GM12878 (cell line): ENCODE results near the gene TDRD9.

Experiments
- ATF7 ChIP-seq: fragments of 450-650 bp; IDR thresholded peaks from 2 replicates; pipeline ENCODE4 v1.6.1; 2016; ENCODE audit warnings: low read depth, mild to moderate bottlenecking
- BRCA1 ChIP-seq: IDR thresholded peaks from 2 replicates; pipeline ENCODE4 v1.6.1; 2011; ENCODE audit warnings: low read depth, low read length, improper control_type of control experiment
- CBFB ChIP-seq: IDR thresholded peaks from 2 replicates; pipeline ENCODE4 v1.6.1; 2016; ENCODE audit warnings: antibody characterized with exemption, low read depth
- CTCF ChIP-seq, 3 experiments: IDR thresholded peaks in 2 of 3; conservative IDR thresholded peaks in 1 of 3; 2 replicates each; pipeline ENCODE4 v1.5.1; 2011; ENCODE audit warnings: low read depth in 3 of 3, low read length in 3 of 3, mild to moderate bottlenecking in 3 of 3, control low read depth in 2 of 3, moderate library complexity in 2 of 3, inconsistent platforms in 1 of 3, mixed read lengths in 1 of 3; ENCODE audit not compliant: control insufficient read depth in 2 of 3, insufficient read depth in 1 of 3; ENCODE audit errors: extremely low read depth in 1 of 3
- EZH2 ChIP-seq: IDR thresholded peaks from 2 replicates; pipeline ENCODE4 v1.6.1; 2012; ENCODE audit warnings: low read depth, mild to moderate bottlenecking, control low read depth, inconsistent platforms, low read length, borderline replicate concordance; ENCODE audit not compliant: control insufficient read depth
- JUND ChIP-seq: IDR thresholded peaks from 2 replicates; pipeline ENCODE4 v1.6.1; 2012; ENCODE audit warnings: low read depth, mild to moderate bottlenecking, low read length, improper control_type of control experiment, moderate library complexity
- MXI1 ChIP-seq: fragments of 150-350 bp; IDR thresholded peaks from 2 replicates; pipeline ENCODE4 v1.6.1; 2011; ENCODE audit warnings: low read depth, mild to moderate bottlenecking, inconsistent platforms, low read length, improper control_type of control experiment
- TF ChIP-seq, protein P1 (sequence below): IDR thresholded peaks from 2 replicates; pipeline ENCODE4 v1.6.1; 2012; ENCODE audit warnings: low read depth, low read length, improper control_type of control experiment

DNA sequence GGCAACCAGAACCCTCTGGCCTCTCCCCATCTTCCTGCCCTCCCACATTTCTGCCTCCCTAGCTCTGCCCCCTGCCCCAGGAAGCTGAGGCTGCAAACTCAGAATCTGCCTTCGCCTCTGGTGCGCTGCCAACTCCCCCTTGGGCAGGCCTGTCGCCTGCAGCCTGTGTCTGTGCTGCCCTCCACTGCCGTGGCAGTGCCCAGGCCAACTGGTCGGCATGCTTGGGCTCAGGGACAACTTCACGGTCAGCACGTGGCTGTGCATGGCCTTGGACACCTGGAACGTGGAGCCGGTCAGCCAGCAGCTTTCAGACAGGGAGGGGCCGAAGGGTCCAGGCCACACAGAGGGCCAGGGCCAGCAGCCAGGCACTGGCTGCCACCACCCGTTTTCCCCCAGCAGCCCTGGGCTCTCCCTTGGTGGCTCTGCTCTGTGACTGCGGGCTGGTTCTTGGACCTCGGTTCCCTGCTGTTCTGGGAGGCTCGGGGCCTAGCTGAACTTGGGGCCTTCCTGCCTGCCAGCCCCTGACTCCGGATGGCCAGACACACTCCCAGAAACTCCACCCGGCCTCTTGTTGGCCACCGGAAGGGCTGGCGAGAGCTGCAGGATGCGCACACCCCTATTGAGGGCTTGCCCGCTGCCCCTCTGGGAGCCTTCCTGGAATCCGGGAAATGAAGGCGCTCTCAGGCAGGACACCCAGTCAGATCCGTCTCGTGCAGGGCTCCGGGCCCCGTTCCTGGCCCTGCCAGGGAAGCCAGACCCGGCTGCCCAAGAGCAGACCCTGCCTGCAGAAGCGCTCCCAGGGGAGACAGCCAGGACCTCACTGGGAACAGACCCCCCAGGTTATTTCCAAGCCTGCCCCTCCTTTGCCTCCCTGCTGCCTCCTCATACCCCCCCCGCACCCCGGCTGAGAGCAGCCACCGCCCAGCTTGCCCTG, 46.7 kb upstream of the TDRD9 start:
- TF ChIP-seq EZH2, result no peak
- TF ChIP-seq MXI1, result no peak
- TF ChIP-seq, protein P1, sequence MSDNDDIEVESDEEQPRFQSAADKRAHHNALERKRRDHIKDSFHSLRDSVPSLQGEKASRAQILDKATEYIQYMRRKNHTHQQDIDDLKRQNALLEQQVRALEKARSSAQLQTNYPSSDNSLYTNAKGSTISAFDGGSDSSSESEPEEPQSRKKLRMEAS, result no peak
- TF ChIP-seq CTCF (IDR thresholded peaks at IDR 0.05 in 2 of 3, conservative IDR thresholded peaks at IDR 0.05 in 1 of 3; ENCODE audit: control insufficient read depth in 2 of 3, extremely low read depth in 1 of 3, insufficient read depth in 1 of 3, low read depth in 3 of 3, low read length in 3 of 3), result no peak
- no peak for TF ChIP-seq CBFB
- no peak for TF ChIP-seq BRCA1
- TF ChIP-seq JUND, result no peak
- TF ChIP-seq ATF7, result no peak
